ENCODE data around the gene PTPN1. TPM values are rescaled to one million over a fixed set of nuclear protein-coding genes. Genes with fewer than 3 reads are reported as not detected.

Gene PTPN1
- total and polyA plus RNA-seq, 2 donors (not counting 1 experiment from before 2014, with no cell fraction given), result 20.0 to 28.7 TPM

GRCh38 chr20:50482396-50482981, 27.7 kb upstream of the PTPN1 start:
- no peaks in the 10 kb centered on the region for H4K20me1 ChIP-seq (ENCODE audit: control insufficient read depth, extremely low read depth, insufficient read depth, low read length)
- H3K36me3 ChIP-seq (ENCODE audit: control insufficient read depth, insufficient read depth, low read length), result no peaks in the 10 kb centered on the region
- H2AFZ ChIP-seq (ENCODE audit: low read length), result no peak overlapping the region
- H3K9ac ChIP-seq (ENCODE audit: insufficient read depth, low read length), result no peak overlapping the region
- DNase-seq (ENCODE audit: low read depth in 2 of 2), result no peak
- no peak overlapping the region for H3K4me3 ChIP-seq (replicated peaks in 1 of 4; ENCODE audit: control extremely low read depth in 1 of 4, insufficient read depth in 1 of 4, low read depth in 3 of 4, low read length in 4 of 4)
- no peaks in the 10 kb centered on the region for H3K4me1 ChIP-seq (ENCODE audit: control insufficient read depth, extremely low read depth, insufficient read depth, low read length)
- no peak overlapping the region for H3K4me2 ChIP-seq (ENCODE audit: extremely low read depth, insufficient read depth, low read length)
- no peaks in the 10 kb centered on the region for H3K27me3 ChIP-seq (ENCODE audit: control insufficient read depth, insufficient read depth, low read length)
- H3K27ac ChIP-seq (ENCODE audit: insufficient read depth, low read length), result no peak overlapping the region
- H3K79me2 ChIP-seq (ENCODE audit: control insufficient read depth, insufficient read depth, low read length), result no peaks in the 10 kb centered on the region
- H3K9me3 ChIP-seq (ENCODE audit: control insufficient read depth, insufficient read depth, low read depth, low read length), result no peaks in the 10 kb centered on the region
- TF ChIP-seq CTCF (conservative IDR thresholded peaks at IDR 0.05 in 1 of 2, IDR thresholded peaks at IDR 0.05 in 1 of 2; ENCODE audit: low read depth in 1 of 2, low read length in 2 of 2) (no peak), EZH2 (IDR thresholded peaks at IDR 0.05; ENCODE audit: low read length, missing control alignments) (no peak)

- Histone ChIP-seq H3K9ac (ENCODE audit: insufficient read depth, low read length) (no peak overlapping the region), H3K79me2 (ENCODE audit: control insufficient read depth, insufficient read depth, low read length) (no peaks in the 10 kb centered on the region), H2AFZ (ENCODE audit: low read length) (no peak overlapping the region), H3K4me1 (ENCODE audit: control insufficient read depth, extremely low read depth, insufficient read depth, low read length) (no peaks in the 10 kb centered on the region), H3K4me2 (ENCODE audit: extremely low read depth, insufficient read depth, low read length) (peak overlapping the region; percentile 61), H3K36me3 (ENCODE audit: control insufficient read depth, insufficient read depth, low read length) (no peaks in the 10 kb centered on the region), H3K4me3 (replicated peaks in 1 of 4; ENCODE audit: control extremely low read depth in 1 of 4, insufficient read depth in 1 of 4, low read depth in 3 of 4, low read length in 4 of 4) (peak overlapping the region in 3 of 4 experiments; percentile 17 to 72 (median 52)), H3K27me3 (ENCODE audit: control insufficient read depth, insufficient read depth, low read length) (no peaks in the 10 kb centered on the region), H3K27ac (ENCODE audit: insufficient read depth, low read length) (peak overlapping the region; percentile 75), H4K20me1 (ENCODE audit: control insufficient read depth, extremely low read depth, insufficient read depth, low read length) (no peaks in the 10 kb centered on the region), H3K9me3 (ENCODE audit: control insufficient read depth, insufficient read depth, low read depth, low read length) (no peaks in the 10 kb centered on the region)
- DNase-seq (ENCODE audit: low read depth in 2 of 2), result no peak
- TF ChIP-seq EZH2 (IDR thresholded peaks at IDR 0.05; ENCODE audit: low read length, missing control alignments) (no peak), CTCF (conservative IDR thresholded peaks at IDR 0.05 in 1 of 2, IDR thresholded peaks at IDR 0.05 in 1 of 2; ENCODE audit: low read depth in 1 of 2, low read length in 2 of 2) (no peak)
Observed at GRCh38 chr20:50484271-50484976, 25.8 kb upstream of the PTPN1 start.

GRCh38 chr20:50487397-50487796, 22.8 kb upstream of the PTPN1 start:
- H2AFZ ChIP-seq (ENCODE audit: low read length), result no peak overlapping the region
- H3K27ac ChIP-seq (ENCODE audit: insufficient read depth, low read length), result no peak overlapping the region
- no peak for TF ChIP-seq CTCF (conservative IDR thresholded peaks at IDR 0.05 in 1 of 2, IDR thresholded peaks at IDR 0.05 in 1 of 2; ENCODE audit: low read depth in 1 of 2, low read length in 2 of 2)
- TF ChIP-seq EZH2 (IDR thresholded peaks at IDR 0.05; ENCODE audit: low read length, missing control alignments), result no peak
- no peaks in the 10 kb centered on the region for H3K9me3 ChIP-seq (ENCODE audit: control insufficient read depth, insufficient read depth, low read depth, low read length)
- no peak overlapping the region for H3K9ac ChIP-seq (ENCODE audit: insufficient read depth, low read length)
- no peak for DNase-seq (ENCODE audit: low read depth in 2 of 2)
- no peaks in the 10 kb centered on the region for H3K27me3 ChIP-seq (ENCODE audit: control insufficient read depth, insufficient read depth, low read length)
- H3K4me3 ChIP-seq (replicated peaks in 1 of 4; ENCODE audit: control extremely low read depth in 1 of 4, insufficient read depth in 1 of 4, low read depth in 3 of 4, low read length in 4 of 4), result no peak overlapping the region
- H4K20me1 ChIP-seq (ENCODE audit: control insufficient read depth, extremely low read depth, insufficient read depth, low read length), result no peaks in the 10 kb centered on the region
- H3K36me3 ChIP-seq (ENCODE audit: control insufficient read depth, insufficient read depth, low read length), result no peaks in the 10 kb centered on the region
- no peaks in the 10 kb centered on the region for H3K4me1 ChIP-seq (ENCODE audit: control insufficient read depth, extremely low read depth, insufficient read depth, low read length)
- no peaks in the 10 kb centered on the region for H3K79me2 ChIP-seq (ENCODE audit: control insufficient read depth, insufficient read depth, low read length)
- no peak overlapping the region for H3K4me2 ChIP-seq (ENCODE audit: extremely low read depth, insufficient read depth, low read length)
